ENCODE measurements around the gene SMIM35. TPM values are rescaled to one million over a fixed set of nuclear protein-coding genes. Genes with fewer than 3 reads are reported as not detected.

SMIM35 gene
- total and polyA plus RNA-seq, 4 experiments from 2014 or later, result 0.21 to 0.76 (median 0.50) TPM

DNA sequence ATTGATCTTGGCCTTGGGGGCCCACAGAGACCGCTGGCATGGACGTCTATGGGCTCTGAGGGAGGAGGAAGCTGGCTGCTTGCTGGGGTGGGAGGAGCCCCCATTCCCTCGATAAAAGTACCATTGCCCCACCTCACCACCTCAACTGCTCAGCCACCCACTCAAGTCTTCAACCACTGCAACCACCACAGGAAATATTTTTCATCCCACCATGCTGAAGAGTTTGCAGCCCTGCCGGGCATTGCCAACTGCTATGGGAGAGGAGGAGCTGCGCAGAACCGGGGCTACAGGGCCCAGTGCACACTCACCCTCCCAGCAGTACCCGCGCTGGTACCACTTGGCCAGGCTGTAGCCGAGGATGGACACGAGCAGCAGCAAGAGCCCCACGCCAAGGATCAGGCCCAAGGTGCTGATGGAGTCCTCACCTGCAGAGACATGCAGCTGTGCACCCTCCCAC lies 71.3 kb downstream of the SMIM35 start:
- peaks cover 41 to 72% (median 60%) of the 10 kb centered on the region in 4 donors for H3K4me1 Mint-ChIP-seq
- peaks cover 8 to 29% (median 24%) of the 10 kb centered on the region in 8 donors for H3K9me3 Mint-ChIP-seq
- Histone ChIP-seq H3K4me3 (ENCODE audit: low read length in 2 of 2) (peak overlapping the region in 1 of 2 donors; percentile 13), H3K36me3 (ENCODE audit: insufficient read depth, low read length) (no peaks in the 10 kb centered on the region), H3K9me3 (ENCODE audit: control insufficient read depth in 1 of 2, low read length in 2 of 2) (peaks cover 4 to 10% of the 10 kb centered on the region in 2 donors), H3K27me3 (ENCODE audit: insufficient read depth, low read length) (no peaks in the 10 kb centered on the region), H3K4me1 (ENCODE audit: insufficient read depth, low read length) (peaks cover 68% of the 10 kb centered on the region), H3K27ac (ENCODE audit: low read depth, low read length) (no peak overlapping the region)
- peak overlapping the region; percentile 77 to 93 (median 82) for H3K27ac Mint-ChIP-seq
- H3K27me3 Mint-ChIP-seq, result no peaks in the 10 kb centered on the region
- intact Hi-C loops (cut with micrococcal nuclease), result no loop called here
- peaks cover 17 to 21% of the 10 kb centered on the region in 2 donors for H3K36me3 Mint-ChIP-seq
- peak overlapping the region in 7 of 8 donors; percentile 51 to 82 (median 69) for H3K4me3 Mint-ChIP-seq
- no peak for DNase-seq
- POLR2A ChIA-PET (ENCODE audit: partially characterized antibody), result interaction anchor here (1.2 to 51.5 kb wide), 6 partner anchors 9 to 66 kb away, joined by 5 to 2125 read pairs (median 878); partner anchors contain the start of gene IL10RA
- CTCF ChIA-PET (ENCODE audit: partially characterized antibody), result interaction anchor here (0.9 to 1.4 kb wide), 10 partner anchors 10 to 68 kb away, joined by 3 to 5 read pairs (median 3); no protein-coding TSS in a partner anchor

DNA sequence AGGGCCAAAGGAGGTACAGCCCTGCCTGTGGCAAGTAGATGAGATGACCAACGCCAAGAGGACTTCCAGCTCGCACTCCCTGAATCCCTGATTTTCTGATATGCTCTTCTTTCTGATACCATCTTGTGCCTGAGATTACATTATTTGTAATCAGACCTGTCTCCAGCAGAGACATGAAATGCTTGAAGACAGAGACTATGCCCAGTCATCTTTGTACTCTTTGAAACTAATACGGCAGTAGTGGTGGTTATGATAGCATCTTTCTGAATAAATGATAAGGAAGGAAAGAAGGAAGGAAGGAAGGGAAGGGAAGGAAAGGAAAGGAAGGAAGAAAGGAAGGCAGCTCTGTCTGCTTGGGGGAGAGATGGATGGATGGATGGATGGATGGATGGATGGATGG lies 72.7 kb downstream of the SMIM35 start:
- Histone ChIP-seq H3K27me3 (ENCODE audit: insufficient read depth, low read length) (no peaks in the 10 kb centered on the region), H3K36me3 (ENCODE audit: insufficient read depth, low read length) (no peaks in the 10 kb centered on the region), H3K27ac (ENCODE audit: low read depth, low read length) (no peak overlapping the region), H3K4me3 (ENCODE audit: low read length in 2 of 2) (no peak overlapping the region), H3K4me1 (ENCODE audit: insufficient read depth, low read length) (peaks cover 82% of the 10 kb centered on the region), H3K9me3 (ENCODE audit: control insufficient read depth in 1 of 2, low read length in 2 of 2) (peaks cover 4 to 10% of the 10 kb centered on the region in 2 donors)
- H3K4me3 Mint-ChIP-seq, result peak overlapping the region in 6 of 8 donors; percentile 21 to 75 (median 42)
- H3K27ac Mint-ChIP-seq, result peak overlapping the region; percentile 54 to 92 (median 65)
- POLR2A ChIA-PET (ENCODE audit: partially characterized antibody), result interaction anchor here (34.5 to 51.5 kb wide), 3 partner anchors 28 to 65 kb away, joined by 1750 to 2125 read pairs (median 1775); partner anchors contain the start of gene IL10RA
- H3K36me3 Mint-ChIP-seq, result peaks cover 16 to 21% of the 10 kb centered on the region in 2 donors
- intact Hi-C loops (cut with micrococcal nuclease), result no loop called here
- H3K4me1 Mint-ChIP-seq, result peaks cover 55 to 85% (median 72%) of the 10 kb centered on the region in 4 donors
- H3K9me3 Mint-ChIP-seq, result peaks cover 8 to 24% (median 20%) of the 10 kb centered on the region in 8 donors
- no peak for DNase-seq
- H3K27me3 Mint-ChIP-seq, result no peaks in the 10 kb centered on the region
- CTCF ChIA-PET (ENCODE audit: partially characterized antibody), result interaction anchor here (1.4 kb wide), 2 partner anchors 9 to 15 kb away, joined by 3 to 7 read pairs; no protein-coding TSS in a partner anchor

- Mint-ChIP-seq H3K36me3 (peaks cover 6 to 9% of the 10 kb centered on the region in 2 donors), H3K4me3 (peak overlapping the region in 6 of 8 donors; percentile 36 to 85 (median 58)), H3K9me3 (peaks cover 3 to 9% (median 5%) of the 10 kb centered on the region in 8 donors), H3K4me1 (peaks cover 73 to 100% (median 87%) of the 10 kb centered on the region in 4 donors), H3K27me3 (no peaks in the 10 kb centered on the region), H3K27ac (peak overlapping the region; percentile 86 to 95 (median 90))
- intact Hi-C loops (cut with micrococcal nuclease), result no loop called here
- ChIA-PET CTCF (ENCODE audit: partially characterized antibody) (interaction anchor here (1.1 to 1.3 kb wide), 2 partner anchors 18 to 41 kb away, joined by 4 to 7 read pairs; no protein-coding TSS in a partner anchor), POLR2A (ENCODE audit: partially characterized antibody) (interaction anchor here (0.9 to 51.5 kb wide), 5 partner anchors 9 to 63 kb away, joined by 3 to 2125 read pairs (median 1750); partner anchors contain the start of gene IL10RA)
- Histone ChIP-seq H3K9me3 (ENCODE audit: control insufficient read depth in 1 of 2, low read length in 2 of 2) (no peaks in the 10 kb centered on the region), H3K36me3 (ENCODE audit: insufficient read depth, low read length) (no peaks in the 10 kb centered on the region), H3K4me1 (ENCODE audit: insufficient read depth, low read length) (peaks cover 100% of the 10 kb centered on the region), H3K27ac (ENCODE audit: low read depth, low read length) (peak overlapping the region; percentile 22), H3K27me3 (ENCODE audit: insufficient read depth, low read length) (no peaks in the 10 kb centered on the region), H3K4me3 (ENCODE audit: low read length in 2 of 2) (peak overlapping the region; percentile 12 to 19)
- peak in 1 of 5 donors; percentile 39 for DNase-seq
Observed at GRCh38 chr11:118012083-118012669, 74.6 kb downstream of the SMIM35 start.

DNA sequence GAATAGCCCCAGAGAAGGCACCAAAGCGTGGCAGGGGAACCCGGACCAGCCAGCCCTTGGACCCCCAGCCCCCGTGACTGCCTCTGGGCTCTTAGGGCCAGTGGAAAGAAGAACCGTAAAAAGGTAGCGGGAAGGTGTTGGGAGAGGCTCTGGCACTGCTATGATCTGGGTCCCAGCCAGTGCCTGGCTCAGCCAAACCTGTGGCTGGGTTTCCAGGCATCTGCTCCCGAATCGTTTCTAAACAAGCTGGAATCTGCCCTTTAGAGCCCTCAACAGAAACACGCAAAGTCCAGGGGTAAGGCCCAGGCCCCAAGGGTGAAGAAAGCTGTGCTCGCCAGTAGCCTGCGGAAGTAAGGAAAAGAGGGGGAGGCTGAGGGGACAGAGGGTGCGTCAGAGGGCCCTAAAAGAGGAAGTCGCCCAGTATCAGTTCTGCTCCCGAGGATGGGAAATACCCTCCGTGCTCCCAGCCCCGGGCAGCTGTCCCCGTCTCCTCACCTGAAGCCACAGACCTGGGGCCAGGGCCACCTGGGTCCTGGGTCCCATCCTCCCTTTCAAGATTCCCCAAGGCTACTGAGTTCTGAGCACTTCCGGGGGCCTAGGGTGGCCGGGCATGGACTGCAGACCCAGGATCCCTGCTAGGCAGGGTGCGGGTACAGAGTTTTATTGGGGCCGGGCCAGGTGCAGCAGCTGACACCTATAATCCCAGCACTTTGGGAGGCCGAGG lies 75.9 kb downstream of the SMIM35 start:
- H3K36me3 Mint-ChIP-seq, result peaks cover 5 to 6% of the 10 kb centered on the region in 2 donors
- Histone ChIP-seq H3K27me3 (ENCODE audit: insufficient read depth, low read length) (no peaks in the 10 kb centered on the region), H3K27ac (ENCODE audit: low read depth, low read length) (peak overlapping the region; percentile 24), H3K9me3 (ENCODE audit: control insufficient read depth in 1 of 2, low read length in 2 of 2) (no peaks in the 10 kb centered on the region), H3K4me3 (ENCODE audit: low read length in 2 of 2) (no peak overlapping the region), H3K4me1 (ENCODE audit: insufficient read depth, low read length) (peaks cover 100% of the 10 kb centered on the region), H3K36me3 (ENCODE audit: insufficient read depth, low read length) (no peaks in the 10 kb centered on the region)
- peak overlapping the region in 6 of 7 donors; percentile 74 to 94 (median 89) for H3K27ac Mint-ChIP-seq
- DNase-seq, result no peak
- intact Hi-C loops (cut with micrococcal nuclease), result no loop called here
- H3K9me3 Mint-ChIP-seq, result peaks cover 0 to 3% (median 0%) of the 10 kb centered on the region in 8 donors
- H3K27me3 Mint-ChIP-seq, result no peaks in the 10 kb centered on the region
- ChIA-PET CTCF (ENCODE audit: partially characterized antibody) (interaction anchor here (1.1 kb wide), 1 partner anchor 16 kb away, joined by 4 read pairs; no protein-coding TSS in a partner anchor), POLR2A (ENCODE audit: partially characterized antibody) (interaction anchor here (0.6 to 51.5 kb wide), 4 partner anchors 24 to 62 kb away, joined by 3 to 2125 read pairs (median 1762); partner anchors contain the start of gene IL10RA)
- peak overlapping the region in 3 of 8 donors; percentile 20 to 30 (median 25) for H3K4me3 Mint-ChIP-seq
- peaks cover 77 to 100% (median 89%) of the 10 kb centered on the region in 4 donors for H3K4me1 Mint-ChIP-seq

GRCh38 chr11:118009864-118010737 lies 76.7 kb downstream of the SMIM35 start:
- H3K27ac Mint-ChIP-seq, result peak overlapping the region; percentile 87 to 97 (median 94)
- intact Hi-C loops (cut with micrococcal nuclease), result no loop called here
- ChIA-PET POLR2A (ENCODE audit: partially characterized antibody) (interaction anchor here (0.6 to 51.5 kb wide), 4 partner anchors 24 to 61 kb away, joined by 3 to 2125 read pairs (median 1762); partner anchors contain the start of gene IL10RA), CTCF (ENCODE audit: partially characterized antibody) (interaction anchor here (19.1 kb wide), 1 partner anchor 43 kb away, joined by 211 read pairs; no protein-coding TSS in a partner anchor)
- Histone ChIP-seq H3K27me3 (ENCODE audit: insufficient read depth, low read length) (no peaks in the 10 kb centered on the region), H3K36me3 (ENCODE audit: insufficient read depth, low read length) (no peaks in the 10 kb centered on the region), H3K27ac (ENCODE audit: low read depth, low read length) (peak overlapping the region; percentile 24), H3K4me1 (ENCODE audit: insufficient read depth, low read length) (peaks cover 100% of the 10 kb centered on the region), H3K9me3 (ENCODE audit: control insufficient read depth in 1 of 2, low read length in 2 of 2) (no peaks in the 10 kb centered on the region), H3K4me3 (ENCODE audit: low read length in 2 of 2) (no peak overlapping the region)
- H3K4me3 Mint-ChIP-seq, result peak overlapping the region; percentile 3 to 88 (median 41)
- peaks cover 5 to 6% of the 10 kb centered on the region in 2 donors for H3K36me3 Mint-ChIP-seq
- H3K27me3 Mint-ChIP-seq, result no peaks in the 10 kb centered on the region
- H3K9me3 Mint-ChIP-seq, result peaks cover 0 to 3% (median 0%) of the 10 kb centered on the region in 8 donors
- no peak for DNase-seq
- H3K4me1 Mint-ChIP-seq, result peaks cover 77 to 100% (median 89%) of the 10 kb centered on the region in 4 donors

DNA sequence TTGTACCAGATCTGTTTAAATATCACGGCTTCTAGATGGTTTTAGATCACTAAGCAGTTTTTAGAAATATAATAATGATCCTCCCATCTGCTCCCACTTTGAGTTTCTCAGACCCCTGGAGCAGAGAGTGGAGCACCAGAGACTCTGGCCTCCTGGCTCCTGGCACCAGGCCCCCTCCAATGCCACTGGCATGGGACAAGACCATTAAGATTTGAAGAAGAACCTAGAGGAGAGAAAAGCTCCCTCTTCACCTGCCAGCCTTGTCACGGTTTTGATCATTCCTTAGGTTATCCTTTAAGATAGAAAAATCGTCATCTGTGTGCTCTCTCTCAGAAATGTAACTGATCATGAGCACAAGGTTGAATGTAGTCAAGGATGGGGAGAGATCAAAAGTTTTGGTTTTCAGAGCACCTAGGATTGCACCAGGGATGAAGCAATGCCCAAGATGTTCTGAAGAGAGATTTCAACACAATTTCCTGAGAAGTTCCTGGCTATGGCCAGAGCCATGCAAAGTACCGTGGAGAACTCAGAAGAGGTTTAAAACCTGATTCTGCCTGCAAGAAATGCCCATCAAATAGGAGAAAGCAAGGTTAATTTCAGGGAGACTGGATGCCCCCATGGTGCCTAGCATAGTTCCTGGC lies 78.4 kb downstream of the SMIM35 start:
- Mint-ChIP-seq H3K4me3 (peak overlapping the region in 7 of 8 donors; percentile 71 to 88 (median 81)), H3K36me3 (peaks cover 5 to 7% of the 10 kb centered on the region in 2 donors), H3K9me3 (peaks cover 0 to 9% (median 3%) of the 10 kb centered on the region in 8 donors), H3K27me3 (no peaks in the 10 kb centered on the region), H3K27ac (peak overlapping the region; percentile 89 to 97 (median 96)), H3K4me1 (peaks cover 81 to 100% (median 92%) of the 10 kb centered on the region in 4 donors)
- peaks cover 100% of the 10 kb centered on the region for H3K4me1 ChIP-seq (ENCODE audit: insufficient read depth, low read length)
- H3K27ac ChIP-seq (ENCODE audit: low read depth, low read length), result peak overlapping the region; percentile 46
- intact Hi-C loops (cut with micrococcal nuclease), result no loop called here
- no peaks in the 10 kb centered on the region for H3K27me3 ChIP-seq (ENCODE audit: insufficient read depth, low read length)
- DNase-seq, result no peak
- no peaks in the 10 kb centered on the region for H3K9me3 ChIP-seq (ENCODE audit: control insufficient read depth in 1 of 2, low read length in 2 of 2)
- H3K4me3 ChIP-seq (ENCODE audit: low read length in 2 of 2), result peak overlapping the region in 1 of 2 donors; percentile 18
- no peaks in the 10 kb centered on the region for H3K36me3 ChIP-seq (ENCODE audit: insufficient read depth, low read length)
- ChIA-PET CTCF (ENCODE audit: partially characterized antibody) (interaction anchor here (0.9 to 19.1 kb wide), 12 partner anchors 8 to 200 kb away, joined by 3 to 211 read pairs (median 5); partner anchors contain the start of gene IL10RA), POLR2A (ENCODE audit: partially characterized antibody) (interaction anchor here (1.1 to 51.5 kb wide), 10 partner anchors 4 to 200 kb away, joined by 3 to 2125 read pairs (median 6); partner anchors contain the start of gene IL10RA)
